ENCODE measurements around the gene DOK3.

DNA sequence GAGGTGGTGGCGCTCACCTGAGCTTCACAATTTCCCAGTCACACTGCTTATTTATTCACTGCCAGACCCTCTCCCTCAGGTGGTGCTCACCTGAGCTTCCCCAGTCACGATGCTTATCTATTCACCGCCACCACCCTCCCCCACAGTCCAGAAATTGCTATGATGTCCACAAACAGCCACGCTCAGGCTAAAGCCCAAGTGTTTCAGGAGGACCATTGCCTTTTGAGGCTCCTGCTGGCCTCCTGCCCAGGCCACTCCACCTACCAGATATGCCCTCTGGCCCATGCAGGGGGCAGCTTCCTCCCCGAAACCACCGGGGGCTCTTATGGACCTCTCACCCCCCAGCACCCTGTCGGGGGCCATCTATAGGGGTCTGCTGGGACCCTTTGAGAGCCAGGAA is 16.8 kb downstream of the DOK3 start:
- no peak for TF ChIP-seq TAF1 (IDR thresholded peaks at IDR 0.05; ENCODE audit: borderline replicate concordance, insufficient read depth, low read length)
- TF ChIP-seq POLR2AphosphoS5 (IDR thresholded peaks at IDR 0.05; ENCODE audit: low read depth, low read length) = no peak

All from PFSK-1 (cell line).